MCF 10A (cell line): ENCODE data around the gene COX4I2. TPM values are rescaled to one million over a fixed set of nuclear protein-coding genes. Genes with fewer than 3 reads are reported as not detected.
"Not testable (repeated sequence)": the region's sequence is repeated elsewhere in the genome, so short reads cannot be mapped to it uniquely, and the experiment has no call there.

Experiments used
- BruUV-seq: library from RNA; stranded (reverse); fragments of 400-500 nt; replicated peaks from 2 replicates; lab custom pipeline; 2021; lab: Mats Ljungman, UMichigan
- CTCF ChIA-PET: fragments of 300-600 bp; sonication (Branson Sonifier 250); formaldehyde crosslinking; extraction: SDS; loops from one replicate; lab custom pipeline; 2021; ENCODE audit warnings: antibody characterized with exemption, inconsistent platforms; lab: Yijun Ruan, JAX
- POLR2A ChIA-PET: fragments of 300-600, 350-650 bp; sonication (Branson Sonifier 250); formaldehyde crosslinking; extraction: SDS; loops from one replicate; lab custom pipeline; 2020; ENCODE audit warnings: antibody characterized with exemption, inconsistent platforms; lab: Yijun Ruan, JAX
- DNase-seq: peaks from one replicate; pipeline ENCODE4 v3.0.0-alpha.2; 2018; ENCODE audit not compliant: unreplicated experiment
- H3K27ac Mint-ChIP-seq: one replicate; pipeline ENCODE4 v1.8.0; 2022; ENCODE audit warnings: mild to moderate bottlenecking, low read depth, mixed read lengths; ENCODE audit not compliant: unreplicated experiment
- H3K27me3 Mint-ChIP-seq: one replicate; pipeline ENCODE4 v1.8.0; 2022; ENCODE audit warnings: mixed read lengths; ENCODE audit not compliant: insufficient read depth, unreplicated experiment
- H3K36me3 Mint-ChIP-seq: one replicate; pipeline ENCODE4 v1.8.0; 2022; ENCODE audit warnings: mild to moderate bottlenecking, moderate library complexity, mixed read lengths; ENCODE audit not compliant: insufficient read depth, unreplicated experiment
- H3K4me1 Mint-ChIP-seq: one replicate; pipeline ENCODE4 v1.8.0; 2022; ENCODE audit warnings: mixed read lengths; ENCODE audit not compliant: insufficient read depth, unreplicated experiment
- H3K4me3 Mint-ChIP-seq: one replicate; pipeline ENCODE4 v1.8.0; 2022; ENCODE audit warnings: mild to moderate bottlenecking, moderate library complexity, mixed read lengths; ENCODE audit not compliant: unreplicated experiment
- H3K9me3 Mint-ChIP-seq: one replicate; pipeline ENCODE4 v1.8.0; 2022; ENCODE audit warnings: mixed read lengths; ENCODE audit not compliant: unreplicated experiment
- intact Hi-C: fragments of 100-400 bp; cut with micrococcal nuclease; formaldehyde crosslinking; loops from 2 replicates; pipeline ENCODE4 v1.14.1; 2022
- total RNA-seq: library from RNA; stranded (reverse); gene quantifications from 2 replicates; pipeline ENCODE4 v1.2.3, GENCODE V29; 2022
- TF ChIP-seq, protein P1 (sequence below): fragments of 200-600 bp; IDR thresholded peaks from one replicate; pipeline ENCODE4 v1.8.0; 2022; ENCODE audit warnings: antibody characterized with exemption, mild to moderate bottlenecking; ENCODE audit not compliant: unreplicated experiment

COX4I2 gene
- total RNA-seq, 1 experiment from 2014 or later: not detected

DNA sequence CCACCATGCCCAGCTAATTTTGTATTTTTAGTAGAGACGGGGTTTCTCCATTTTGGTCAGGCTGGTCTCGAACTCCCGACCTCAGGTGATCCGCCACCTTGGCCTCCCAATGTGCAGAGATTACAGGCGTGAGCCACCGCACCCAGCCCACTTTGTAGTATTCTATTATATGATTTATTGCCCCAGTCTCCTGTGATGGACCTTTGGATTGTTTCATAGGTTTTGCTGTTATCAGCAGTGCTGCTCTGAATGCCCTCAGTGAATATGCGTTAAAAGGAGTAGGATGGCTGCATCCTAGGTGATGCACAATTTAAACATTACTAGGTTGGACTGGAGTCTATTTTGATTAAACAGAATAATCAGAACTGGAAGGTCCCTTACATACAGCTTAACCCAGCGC is 22.3 kb upstream of the COX4I2 start:
- Mint-ChIP-seq H3K27ac (no peak overlapping the region), H3K27me3 (no peaks in the 10 kb centered on the region), H3K4me3 (no peak overlapping the region), H3K9me3 (no peaks in the 10 kb centered on the region), H3K4me1 (peaks cover 2% of the 10 kb centered on the region), H3K36me3 (peaks cover 8% of the 10 kb centered on the region)
- intact Hi-C loops: no loop called here
- no peak for DNase-seq
- POLR2A ChIA-PET: interaction anchor here (0.9 to 19.7 kb wide), 2 partner anchors 22 to 50 kb away, joined by 3 to 1321 read pairs; no protein-coding TSS in a partner anchor
- TF ChIP-seq, protein P1, sequence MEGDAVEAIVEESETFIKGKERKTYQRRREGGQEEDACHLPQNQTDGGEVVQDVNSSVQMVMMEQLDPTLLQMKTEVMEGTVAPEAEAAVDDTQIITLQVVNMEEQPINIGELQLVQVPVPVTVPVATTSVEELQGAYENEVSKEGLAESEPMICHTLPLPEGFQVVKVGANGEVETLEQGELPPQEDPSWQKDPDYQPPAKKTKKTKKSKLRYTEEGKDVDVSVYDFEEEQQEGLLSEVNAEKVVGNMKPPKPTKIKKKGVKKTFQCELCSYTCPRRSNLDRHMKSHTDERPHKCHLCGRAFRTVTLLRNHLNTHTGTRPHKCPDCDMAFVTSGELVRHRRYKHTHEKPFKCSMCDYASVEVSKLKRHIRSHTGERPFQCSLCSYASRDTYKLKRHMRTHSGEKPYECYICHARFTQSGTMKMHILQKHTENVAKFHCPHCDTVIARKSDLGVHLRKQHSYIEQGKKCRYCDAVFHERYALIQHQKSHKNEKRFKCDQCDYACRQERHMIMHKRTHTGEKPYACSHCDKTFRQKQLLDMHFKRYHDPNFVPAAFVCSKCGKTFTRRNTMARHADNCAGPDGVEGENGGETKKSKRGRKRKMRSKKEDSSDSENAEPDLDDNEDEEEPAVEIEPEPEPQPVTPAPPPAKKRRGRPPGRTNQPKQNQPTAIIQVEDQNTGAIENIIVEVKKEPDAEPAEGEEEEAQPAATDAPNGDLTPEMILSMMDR: no peak
- BruUV-seq: no TSS peak
- CTCF ChIA-PET: interaction anchor here (25.4 kb wide), 1 partner anchor 50 kb away, joined by 1902 read pairs; no protein-coding TSS in a partner anchor

GRCh38 chr20:31617432-31618104 is 20.1 kb upstream of the COX4I2 start:
- H3K4me3 Mint-ChIP-seq: no peak overlapping the region
- ChIA-PET CTCF (interaction anchor here (0.6 to 25.4 kb wide), 5 partner anchors 17 to 206 kb away, joined by 3 to 1902 read pairs (median 3); no protein-coding TSS in a partner anchor), POLR2A (interaction anchor here (0.6 to 19.7 kb wide), 2 partner anchors 52 to 111 kb away, joined by 3 to 1321 read pairs; no protein-coding TSS in a partner anchor)
- H3K4me1 Mint-ChIP-seq: no peaks in the 10 kb centered on the region
- H3K9me3 Mint-ChIP-seq: no peaks in the 10 kb centered on the region
- TF ChIP-seq, protein P1: no peak
- H3K27ac Mint-ChIP-seq: no peak overlapping the region
- intact Hi-C loops: no loop called here
- peaks cover 5% of the 10 kb centered on the region for H3K36me3 Mint-ChIP-seq
- BruUV-seq: no TSS peak
- H3K27me3 Mint-ChIP-seq: no peaks in the 10 kb centered on the region
- DNase-seq: no peak

DNA sequence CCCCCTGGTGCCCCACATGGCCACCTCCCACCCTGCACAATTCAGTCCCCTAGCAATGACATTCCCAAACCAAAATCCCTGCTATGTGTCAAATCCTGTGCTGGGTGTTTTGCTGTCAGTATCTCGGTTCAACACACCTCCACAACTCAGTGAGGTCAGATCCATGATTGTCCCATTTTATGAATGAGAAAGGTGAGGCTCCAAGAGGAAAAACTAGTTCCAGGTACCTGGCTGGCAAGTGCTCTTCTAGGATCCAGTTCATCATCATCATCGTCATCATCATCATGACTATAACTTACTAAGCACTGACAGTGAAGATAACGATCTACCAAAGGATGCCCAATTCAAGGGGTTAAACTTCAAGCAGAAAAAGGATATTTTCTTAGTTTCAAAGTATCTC is 17.5 kb upstream of the COX4I2 start:
- H3K36me3 Mint-ChIP-seq: no peaks in the 10 kb centered on the region
- H3K4me3 Mint-ChIP-seq: no peak overlapping the region
- no peaks in the 10 kb centered on the region for H3K4me1 Mint-ChIP-seq
- H3K27ac Mint-ChIP-seq: no peak overlapping the region
- H3K27me3 Mint-ChIP-seq: no peaks in the 10 kb centered on the region
- H3K9me3 Mint-ChIP-seq: no peaks in the 10 kb centered on the region
- TF ChIP-seq, protein P1: no peak
- POLR2A ChIA-PET: interaction anchor here (0.7 kb wide), 1 partner anchor 1084 kb away, joined by 3 read pairs; no protein-coding TSS in a partner anchor
- intact Hi-C loops: no loop called here
- no TSS peak for BruUV-seq
- CTCF ChIA-PET: interaction anchor here (3.8 kb wide), 1 partner anchor 103 kb away, joined by 9 read pairs; no protein-coding TSS in a partner anchor
- DNase-seq: no peak

DNA sequence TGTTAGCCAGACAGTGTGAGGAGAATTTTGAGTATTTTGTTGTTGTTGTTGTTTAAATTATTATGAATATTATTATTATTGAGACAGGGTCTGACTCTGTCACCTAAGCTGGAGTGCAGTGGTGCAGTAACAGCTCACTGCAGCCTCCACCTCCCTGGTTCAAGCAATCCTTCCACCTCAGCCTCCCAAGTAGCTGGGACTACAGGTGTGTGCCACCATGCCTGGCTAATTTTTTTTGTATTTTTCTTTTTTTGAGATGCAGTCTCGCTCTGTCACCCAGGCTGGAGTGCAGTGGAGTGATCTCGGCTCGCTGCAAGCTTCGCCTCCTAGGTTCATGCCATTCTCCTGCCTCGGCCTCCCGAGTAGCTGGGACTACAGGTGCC is 14.6 kb upstream of the COX4I2 start:
- DNase-seq, intact Hi-C loops, H3K27me3 Mint-ChIP-seq, H3K4me3 Mint-ChIP-seq, BruUV-seq, H3K36me3 Mint-ChIP-seq, H3K9me3 Mint-ChIP-seq, H3K27ac Mint-ChIP-seq, H3K4me1 Mint-ChIP-seq: not testable (repeated sequence)
- CTCF ChIA-PET: interaction anchor here (0.6 to 4.4 kb wide), 6 partner anchors 9 to 101 kb away, joined by 3 to 29 read pairs (median 4); no protein-coding TSS in a partner anchor
- POLR2A ChIA-PET: interaction anchor here (1.0 kb wide), 1 partner anchor 63 kb away, joined by 3 read pairs; no protein-coding TSS in a partner anchor

DNA sequence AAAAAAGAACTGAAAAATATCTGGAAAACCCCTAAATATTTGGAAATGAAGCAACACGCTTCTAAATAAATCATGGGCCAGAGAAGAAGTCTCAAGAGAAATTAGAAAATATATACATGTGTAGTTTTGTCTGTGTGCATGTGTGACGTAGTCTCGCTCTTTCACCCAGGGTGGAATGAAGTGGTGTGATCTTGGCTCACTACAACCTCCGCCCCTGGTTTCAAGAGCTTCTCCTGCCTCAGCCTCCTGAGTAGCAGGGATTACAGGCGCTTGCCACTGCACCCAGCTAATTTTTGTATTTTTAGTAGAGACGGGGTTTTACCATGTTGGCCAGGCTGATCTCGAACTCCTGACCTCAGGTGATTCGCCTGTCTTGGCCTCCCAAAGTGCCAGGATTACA is 11.2 kb upstream of the COX4I2 start:
- DNase-seq, intact Hi-C loops, H3K4me1 Mint-ChIP-seq, H3K4me3 Mint-ChIP-seq, H3K9me3 Mint-ChIP-seq, BruUV-seq, H3K27ac Mint-ChIP-seq, H3K36me3 Mint-ChIP-seq, H3K27me3 Mint-ChIP-seq: not testable (repeated sequence)
- ChIA-PET CTCF (interaction anchor here (1.0 to 1.4 kb wide), 4 partner anchors 40 to 97 kb away, joined by 3 to 4 read pairs (median 3); no protein-coding TSS in a partner anchor), POLR2A (interaction anchor here (0.6 kb wide), 2 partner anchors 49 to 60 kb away, joined by 3 to 4 read pairs; no protein-coding TSS in a partner anchor)

DNA sequence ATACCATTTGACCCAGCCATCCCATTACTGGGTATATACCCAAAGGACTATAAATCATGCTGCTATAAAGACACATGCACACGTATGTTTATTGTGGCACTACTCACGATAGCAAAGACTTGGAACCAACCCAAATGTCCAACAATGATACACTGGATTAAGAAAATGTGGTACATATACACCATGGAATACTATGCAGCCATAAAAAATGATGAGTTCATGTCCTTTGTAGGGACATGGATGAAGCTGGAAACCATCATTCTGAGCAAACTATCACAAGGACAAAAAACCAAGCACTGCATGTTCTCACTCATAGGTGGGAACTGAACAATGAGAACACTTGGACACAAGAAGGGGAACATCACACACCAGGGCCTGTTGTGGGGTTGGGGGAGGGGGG is 9.7 kb upstream of the COX4I2 start:
- H3K9me3 Mint-ChIP-seq, H3K27ac Mint-ChIP-seq, H3K4me1 Mint-ChIP-seq, BruUV-seq, H3K36me3 Mint-ChIP-seq, intact Hi-C loops, H3K27me3 Mint-ChIP-seq, H3K4me3 Mint-ChIP-seq, DNase-seq: not testable (repeated sequence)
- ChIA-PET CTCF (interaction anchor here (1.0 kb wide), 2 partner anchors 50 to 65 kb away, joined by 3 to 4 read pairs; no protein-coding TSS in a partner anchor), POLR2A (interaction anchor here (0.6 kb wide), 1 partner anchor 96 kb away, joined by 3 read pairs; no protein-coding TSS in a partner anchor)
